ENCODE results near the gene C6orf141. TPM values are rescaled to one million over a fixed set of nuclear protein-coding genes. Genes with fewer than 3 reads are reported as not detected.
"Not testable (repeated sequence)": the region's sequence is repeated elsewhere in the genome, so short reads cannot be mapped to it uniquely, and the experiment has no call there.

The C6orf141 gene
- total RNA-seq, 1 experiment from 2014 or later: 13.2 TPM

DNA sequence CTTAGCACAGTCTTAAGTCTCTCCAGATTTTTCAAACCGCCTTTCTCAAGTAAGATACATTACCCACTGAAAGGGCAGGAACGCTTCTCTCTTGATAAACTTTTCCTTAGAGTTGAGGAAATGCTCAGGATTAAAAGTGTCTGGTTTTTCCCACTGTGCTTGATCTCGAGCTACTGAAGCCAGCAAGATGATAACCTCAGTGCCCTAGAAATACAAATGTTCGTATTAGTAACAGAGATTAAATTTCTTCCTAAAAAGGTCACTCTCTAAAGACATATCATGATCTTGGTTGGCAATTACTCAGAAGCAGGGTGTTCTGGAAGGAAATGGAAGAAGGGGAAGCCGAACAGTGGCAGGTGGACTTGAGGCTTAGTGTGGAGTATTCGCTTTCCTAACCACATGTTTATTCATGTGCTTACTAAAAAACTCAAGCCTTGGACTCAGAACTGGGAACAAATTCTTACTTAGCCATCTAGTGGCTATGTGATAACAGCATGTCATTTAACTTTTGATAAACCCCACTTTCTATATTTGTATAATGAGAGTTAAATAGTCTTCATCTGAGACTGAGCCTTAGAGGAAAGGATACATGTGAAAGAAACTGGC is 20.1 kb downstream of the C6orf141 start:
- no peak for DNase-seq (ENCODE audit: low read depth)

DNA sequence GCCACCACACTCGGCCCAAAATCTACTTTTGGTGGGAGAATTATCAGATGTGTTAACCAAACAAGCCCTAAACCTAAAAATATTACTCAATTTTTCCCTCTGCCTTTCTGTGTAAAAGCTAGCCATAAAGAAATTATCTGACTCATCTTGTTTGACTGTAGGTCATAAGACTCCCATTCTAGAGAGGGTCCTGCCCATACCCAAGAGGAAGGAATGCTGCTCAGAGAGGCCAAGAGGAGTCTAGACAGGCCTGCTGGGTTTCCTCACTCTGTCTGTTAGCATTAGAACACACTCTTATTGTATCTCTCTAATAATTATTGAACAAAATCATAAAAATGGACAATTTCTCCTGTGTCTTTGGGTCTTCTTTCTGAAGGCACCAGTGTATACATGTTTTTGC is 26.1 kb downstream of the C6orf141 start:
- DNase-seq (ENCODE audit: low read depth): no peak

- no peak for DNase-seq (ENCODE audit: low read depth)
Measured at GRCh38 chr6:49579649-49580048, 29.2 kb downstream of the C6orf141 start.

- DNase-seq (ENCODE audit: low read depth): peak; percentile 28
Measured at GRCh38 chr6:49582529-49582928, 32.1 kb downstream of the C6orf141 start.

GRCh38 chr6:49587262-49587661 is 36.8 kb downstream of the C6orf141 start:
- not testable (repeated sequence) for DNase-seq (ENCODE audit: low read depth)

Other genes with a start within 250 kb of the C6orf141 start
- gene MMUT, start 87.4 kb upstream of the C6orf141 start, total RNA-seq (2014; rRNA removed; shearing (Covaris generic)): 12.1 and 12.2 TPM in 2 replicates
- gene CENPQ, start 87.3 kb upstream of the C6orf141 start, total RNA-seq (2014; rRNA removed; shearing (Covaris generic)): 21.5 and 35.2 TPM in 2 replicates
- not detected in 2 replicates for gene GLYATL3, start 50.7 kb upstream of the C6orf141 start, total RNA-seq (2014; rRNA removed; shearing (Covaris generic))
- gene RHAG, start 86.2 kb downstream of the C6orf141 start, total RNA-seq (2014; rRNA removed; shearing (Covaris generic)): not detected in 2 replicates
- 0.23 and 1.1 TPM in 2 replicates for gene CRISP2, start 162.9 kb downstream of the C6orf141 start, total RNA-seq (2014; rRNA removed; shearing (Covaris generic))
- not detected in 2 replicates for gene CRISP3, start 193.7 kb downstream of the C6orf141 start, total RNA-seq (2014; rRNA removed; shearing (Covaris generic))
- gene PGK2, start 236.6 kb downstream of the C6orf141 start, total RNA-seq (2014; rRNA removed; shearing (Covaris generic)): not detected in 2 replicates